HEK293 (cell line): Measurements from ENCODE around the gene DHX8.

Experiments
- EGR2 ChIP-seq: fragments of 450-650 bp; formaldehyde crosslinking; IDR thresholded peaks from 2 replicates; pipeline ENCODE4 v1.5.1; 2016; ENCODE audit warnings: low read depth, missing biosample characterization, missing genetic modification characterization
- KLF16 ChIP-seq: fragments of 450-650 bp; formaldehyde crosslinking; IDR thresholded peaks from 2 replicates; pipeline ENCODE4 v1.5.1; 2017; ENCODE audit warnings: missing biosample characterization, missing genetic modification characterization
- KLF7 ChIP-seq: fragments of 450-650 bp; formaldehyde crosslinking; IDR thresholded peaks from 2 replicates; pipeline ENCODE4 v1.5.1; 2016; ENCODE audit warnings: missing biosample characterization, missing genetic modification characterization, borderline replicate concordance
- SP7 ChIP-seq: fragments of 450-650 bp; formaldehyde crosslinking; IDR thresholded peaks from 2 replicates; pipeline ENCODE4 v1.5.1; 2016; ENCODE audit warnings: missing biosample characterization, missing genetic modification characterization
- ZNF112 ChIP-seq: fragments of 450-650 bp; formaldehyde crosslinking; IDR thresholded peaks from 2 replicates; pipeline ENCODE4 v1.5.0; 2017; ENCODE audit warnings: missing biosample characterization, missing genetic modification characterization
- ZNF140 ChIP-seq: fragments of 450-650 bp; formaldehyde crosslinking; IDR thresholded peaks from 2 replicates; pipeline ENCODE4 v1.5.1; 2016; ENCODE audit warnings: missing biosample characterization, missing genetic modification characterization
- ZNF157 ChIP-seq: fragments of 450-650 bp; formaldehyde crosslinking; IDR thresholded peaks from 2 replicates; pipeline ENCODE4 v1.5.1; 2016; ENCODE audit warnings: missing biosample characterization, missing genetic modification characterization
- ZNF175 ChIP-seq: fragments of 450-650 bp; formaldehyde crosslinking; IDR thresholded peaks from 2 replicates; pipeline ENCODE4 v1.5.1; 2016; ENCODE audit warnings: missing biosample characterization, missing genetic modification characterization
- ZNF2 ChIP-seq: fragments of 450-650 bp; formaldehyde crosslinking; IDR thresholded peaks from 2 replicates; pipeline ENCODE4 v1.5.1; 2016; ENCODE audit warnings: missing biosample characterization, missing genetic modification characterization
- ZNF202 ChIP-seq: fragments of 450-650 bp; formaldehyde crosslinking; IDR thresholded peaks from 2 replicates; pipeline ENCODE4 v1.5.1; 2016; ENCODE audit warnings: missing biosample characterization, missing genetic modification characterization, borderline replicate concordance
- ZNF221 ChIP-seq: fragments of 450-650 bp; formaldehyde crosslinking; IDR thresholded peaks from 2 replicates; pipeline ENCODE4 v1.5.1; 2017; ENCODE audit warnings: missing biosample characterization, missing genetic modification characterization, borderline replicate concordance
- ZNF248 ChIP-seq: fragments of 450-650 bp; formaldehyde crosslinking; IDR thresholded peaks from 2 replicates; pipeline ENCODE4 v1.5.1; 2017; ENCODE audit warnings: missing biosample characterization, missing genetic modification characterization
- ZNF350 ChIP-seq: fragments of 450-650 bp; formaldehyde crosslinking; IDR thresholded peaks from 2 replicates; pipeline ENCODE4 v1.5.0; 2017; ENCODE audit warnings: missing biosample characterization, mild to moderate bottlenecking, missing genetic modification characterization
- ZNF555 ChIP-seq: fragments of 450-650 bp; formaldehyde crosslinking; conservative IDR thresholded peaks from 2 replicates; pipeline ENCODE4 v1.5.1; 2017; ENCODE audit warnings: missing biosample characterization, mild to moderate bottlenecking, missing genetic modification characterization, inconsistent platforms
- ZNF600 ChIP-seq: fragments of 450-650 bp; formaldehyde crosslinking; IDR thresholded peaks from 2 replicates; pipeline ENCODE4 v1.5.1; 2016; ENCODE audit warnings: missing biosample characterization, missing genetic modification characterization
- ZNF629 ChIP-seq: fragments of 450-650 bp; formaldehyde crosslinking; IDR thresholded peaks from 2 replicates; pipeline ENCODE4 v1.5.1; 2017; ENCODE audit warnings: missing biosample characterization, missing genetic modification characterization
- ZNF692 ChIP-seq: fragments of 450-650 bp; formaldehyde crosslinking; IDR thresholded peaks from 2 replicates; pipeline ENCODE4 v1.5.1; 2016; ENCODE audit warnings: missing biosample characterization, missing genetic modification characterization
- ZNF701 ChIP-seq: fragments of 450-650 bp; formaldehyde crosslinking; IDR thresholded peaks from 2 replicates; pipeline ENCODE4 v1.5.1; 2016; ENCODE audit warnings: missing biosample characterization, missing genetic modification characterization
- ZNF707 ChIP-seq: fragments of 450-650 bp; formaldehyde crosslinking; IDR thresholded peaks from 2 replicates; pipeline ENCODE4 v1.5.1; 2016; ENCODE audit warnings: missing biosample characterization, missing genetic modification characterization
- ZNF747 ChIP-seq: fragments of 450-650 bp; formaldehyde crosslinking; IDR thresholded peaks from 2 replicates; pipeline ENCODE4 v1.5.1; 2016; ENCODE audit warnings: missing biosample characterization, missing genetic modification characterization
- ZNF776 ChIP-seq: fragments of 450-650 bp; formaldehyde crosslinking; IDR thresholded peaks from 2 replicates; pipeline ENCODE4 v1.5.0; 2017; ENCODE audit warnings: missing biosample characterization, missing genetic modification characterization, borderline replicate concordance
- ZNF792 ChIP-seq: fragments of 450-650 bp; formaldehyde crosslinking; IDR thresholded peaks from 2 replicates; pipeline ENCODE4 v1.5.1; 2016; ENCODE audit warnings: missing biosample characterization, missing genetic modification characterization
- TF ChIP-seq, protein P1 (sequence below): fragments of 450-650 bp; formaldehyde crosslinking; IDR thresholded peaks from 2 replicates; pipeline ENCODE4 v1.5.1; 2016; ENCODE audit warnings: missing biosample characterization, missing genetic modification characterization
- TF ChIP-seq, protein P2 (sequence below): sonication (generic); formaldehyde crosslinking; IDR thresholded peaks from 2 replicates; pipeline ENCODE4 v1.8.1; 2022; ENCODE audit warnings: mild to moderate bottlenecking, moderate library complexity, missing genetic modification reagents
- TF ChIP-seq, protein P3 (sequence below): fragments of 450-650 bp; formaldehyde crosslinking; IDR thresholded peaks from 2 replicates; pipeline ENCODE4 v1.5.1; 2016; ENCODE audit warnings: missing biosample characterization, missing genetic modification characterization, borderline replicate concordance
- TF ChIP-seq, protein P4 (sequence below): fragments of 450-650 bp; formaldehyde crosslinking; IDR thresholded peaks from 2 replicates; pipeline ENCODE4 v1.5.1; 2016; ENCODE audit warnings: missing biosample characterization, missing genetic modification characterization
- TF ChIP-seq, protein P5 (sequence below): fragments of 450-650 bp; formaldehyde crosslinking; IDR thresholded peaks from 2 replicates; pipeline ENCODE4 v1.5.1; 2016; ENCODE audit warnings: missing biosample characterization, missing genetic modification characterization

The DHX8 gene

DNA sequence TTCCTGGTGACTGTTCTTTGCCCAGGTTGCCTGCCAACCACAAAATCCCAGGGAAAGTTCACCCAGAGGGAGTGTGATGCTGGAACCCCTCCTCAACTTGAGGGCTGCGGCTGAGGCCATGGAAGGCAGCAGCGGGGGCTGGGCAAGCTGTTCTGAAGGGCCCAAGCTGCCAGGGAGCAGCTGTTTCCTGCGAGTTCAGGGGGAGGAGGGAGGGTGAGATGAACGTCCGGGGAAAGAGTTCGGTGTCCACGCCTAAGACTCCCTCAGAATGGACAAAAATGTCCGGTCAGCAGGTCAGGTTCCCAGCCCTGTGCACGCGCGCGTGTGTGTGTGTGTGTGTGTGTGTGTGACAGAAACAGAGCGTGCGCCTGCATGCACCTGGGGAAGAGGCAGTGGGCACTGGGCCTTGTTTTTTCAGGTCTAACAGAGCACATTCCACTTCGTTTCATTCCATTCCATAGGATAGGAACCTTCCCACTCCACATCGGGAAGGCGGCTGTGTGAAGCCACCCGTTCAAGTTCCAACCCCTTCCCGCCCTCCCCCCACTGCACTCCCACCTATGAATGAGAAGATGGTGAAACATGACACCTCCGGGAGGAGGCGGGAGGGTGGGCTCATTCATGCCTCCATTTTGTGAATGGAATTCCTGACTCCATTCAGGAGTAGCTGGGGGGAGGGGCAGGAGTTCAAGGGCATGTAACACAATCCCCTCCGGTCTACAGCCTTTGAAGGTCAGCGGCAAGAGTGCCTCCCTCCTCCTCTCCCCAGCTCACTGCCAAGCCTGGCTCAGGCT is 46.7 kb downstream of the DHX8 start (continued):
- TF ChIP-seq EGR2 (tag by site-specific recombination) (peak; percentile 94), ZNF776 (tag by site-specific recombination) (no peak), KLF16 (tag by site-specific recombination) (peak; percentile 86; the same call in 1 of the 2 replicates), ZNF792 (tag by site-specific recombination) (no peak), ZNF600 (tag by site-specific recombination) (peak; percentile 97), ZNF202 (tag by site-specific recombination) (no peak), ZNF221 (tag by site-specific recombination) (no peak), ZNF175 (no peak), ZNF747 (tag by site-specific recombination) (no peak), ZNF555 (tag by site-specific recombination) (no peak), ZNF692 (peak; percentile 48; the same call in 1 of the 2 replicates), ZNF248 (tag by site-specific recombination) (no peak), ZNF140 (tag by site-specific recombination) (no peak), ZNF157 (tag by site-specific recombination) (no peak), KLF7 (no peak), ZNF701 (tag by site-specific recombination) (no peak), ZNF629 (tag by site-specific recombination) (peak; percentile 82), SP7 (tag by site-specific recombination) (peak; percentile 93), ZNF2 (tag by site-specific recombination) (no peak), ZNF707 (tag by site-specific recombination) (no peak), ZNF112 (tag by site-specific recombination) (no peak), ZNF350 (tag by site-specific recombination) (no peak)
- TF ChIP-seq, protein P1, sequence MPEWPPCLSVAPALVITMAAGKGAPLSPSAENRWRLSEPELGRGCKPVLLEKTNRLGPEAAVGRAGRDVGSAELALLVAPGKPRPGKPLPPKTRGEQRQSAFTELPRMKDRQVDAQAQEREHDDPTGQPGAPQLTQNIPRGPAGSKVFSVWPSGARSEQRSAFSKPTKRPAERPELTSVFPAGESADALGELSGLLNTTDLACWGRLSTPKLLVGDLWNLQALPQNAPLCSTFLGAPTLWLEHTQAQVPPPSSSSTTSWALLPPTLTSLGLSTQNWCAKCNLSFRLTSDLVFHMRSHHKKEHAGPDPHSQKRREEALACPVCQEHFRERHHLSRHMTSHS (tag by site-specific recombination), result no peak
- TF ChIP-seq, protein P2, sequence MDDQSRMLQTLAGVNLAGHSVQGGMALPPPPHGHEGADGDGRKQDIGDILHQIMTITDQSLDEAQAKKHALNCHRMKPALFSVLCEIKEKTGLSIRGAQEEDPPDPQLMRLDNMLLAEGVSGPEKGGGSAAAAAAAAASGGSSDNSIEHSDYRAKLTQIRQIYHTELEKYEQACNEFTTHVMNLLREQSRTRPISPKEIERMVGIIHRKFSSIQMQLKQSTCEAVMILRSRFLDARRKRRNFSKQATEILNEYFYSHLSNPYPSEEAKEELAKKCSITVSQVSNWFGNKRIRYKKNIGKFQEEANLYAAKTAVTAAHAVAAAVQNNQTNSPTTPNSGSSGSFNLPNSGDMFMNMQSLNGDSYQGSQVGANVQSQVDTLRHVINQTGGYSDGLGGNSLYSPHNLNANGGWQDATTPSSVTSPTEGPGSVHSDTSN, result no peak
- TF ChIP-seq, protein P3, sequence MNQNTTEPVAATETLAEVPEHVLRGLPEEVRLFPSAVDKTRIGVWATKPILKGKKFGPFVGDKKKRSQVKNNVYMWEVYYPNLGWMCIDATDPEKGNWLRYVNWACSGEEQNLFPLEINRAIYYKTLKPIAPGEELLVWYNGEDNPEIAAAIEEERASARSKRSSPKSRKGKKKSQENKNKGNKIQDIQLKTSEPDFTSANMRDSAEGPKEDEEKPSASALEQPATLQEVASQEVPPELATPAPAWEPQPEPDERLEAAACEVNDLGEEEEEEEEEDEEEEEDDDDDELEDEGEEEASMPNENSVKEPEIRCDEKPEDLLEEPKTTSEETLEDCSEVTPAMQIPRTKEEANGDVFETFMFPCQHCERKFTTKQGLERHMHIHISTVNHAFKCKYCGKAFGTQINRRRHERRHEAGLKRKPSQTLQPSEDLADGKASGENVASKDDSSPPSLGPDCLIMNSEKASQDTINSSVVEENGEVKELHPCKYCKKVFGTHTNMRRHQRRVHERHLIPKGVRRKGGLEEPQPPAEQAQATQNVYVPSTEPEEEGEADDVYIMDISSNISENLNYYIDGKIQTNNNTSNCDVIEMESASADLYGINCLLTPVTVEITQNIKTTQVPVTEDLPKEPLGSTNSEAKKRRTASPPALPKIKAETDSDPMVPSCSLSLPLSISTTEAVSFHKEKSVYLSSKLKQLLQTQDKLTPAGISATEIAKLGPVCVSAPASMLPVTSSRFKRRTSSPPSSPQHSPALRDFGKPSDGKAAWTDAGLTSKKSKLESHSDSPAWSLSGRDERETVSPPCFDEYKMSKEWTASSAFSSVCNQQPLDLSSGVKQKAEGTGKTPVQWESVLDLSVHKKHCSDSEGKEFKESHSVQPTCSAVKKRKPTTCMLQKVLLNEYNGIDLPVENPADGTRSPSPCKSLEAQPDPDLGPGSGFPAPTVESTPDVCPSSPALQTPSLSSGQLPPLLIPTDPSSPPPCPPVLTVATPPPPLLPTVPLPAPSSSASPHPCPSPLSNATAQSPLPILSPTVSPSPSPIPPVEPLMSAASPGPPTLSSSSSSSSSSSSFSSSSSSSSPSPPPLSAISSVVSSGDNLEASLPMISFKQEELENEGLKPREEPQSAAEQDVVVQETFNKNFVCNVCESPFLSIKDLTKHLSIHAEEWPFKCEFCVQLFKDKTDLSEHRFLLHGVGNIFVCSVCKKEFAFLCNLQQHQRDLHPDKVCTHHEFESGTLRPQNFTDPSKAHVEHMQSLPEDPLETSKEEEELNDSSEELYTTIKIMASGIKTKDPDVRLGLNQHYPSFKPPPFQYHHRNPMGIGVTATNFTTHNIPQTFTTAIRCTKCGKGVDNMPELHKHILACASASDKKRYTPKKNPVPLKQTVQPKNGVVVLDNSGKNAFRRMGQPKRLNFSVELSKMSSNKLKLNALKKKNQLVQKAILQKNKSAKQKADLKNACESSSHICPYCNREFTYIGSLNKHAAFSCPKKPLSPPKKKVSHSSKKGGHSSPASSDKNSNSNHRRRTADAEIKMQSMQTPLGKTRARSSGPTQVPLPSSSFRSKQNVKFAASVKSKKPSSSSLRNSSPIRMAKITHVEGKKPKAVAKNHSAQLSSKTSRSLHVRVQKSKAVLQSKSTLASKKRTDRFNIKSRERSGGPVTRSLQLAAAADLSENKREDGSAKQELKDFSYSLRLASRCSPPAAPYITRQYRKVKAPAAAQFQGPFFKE (tag by site-specific recombination), result no peak
- TF ChIP-seq, protein P4, sequence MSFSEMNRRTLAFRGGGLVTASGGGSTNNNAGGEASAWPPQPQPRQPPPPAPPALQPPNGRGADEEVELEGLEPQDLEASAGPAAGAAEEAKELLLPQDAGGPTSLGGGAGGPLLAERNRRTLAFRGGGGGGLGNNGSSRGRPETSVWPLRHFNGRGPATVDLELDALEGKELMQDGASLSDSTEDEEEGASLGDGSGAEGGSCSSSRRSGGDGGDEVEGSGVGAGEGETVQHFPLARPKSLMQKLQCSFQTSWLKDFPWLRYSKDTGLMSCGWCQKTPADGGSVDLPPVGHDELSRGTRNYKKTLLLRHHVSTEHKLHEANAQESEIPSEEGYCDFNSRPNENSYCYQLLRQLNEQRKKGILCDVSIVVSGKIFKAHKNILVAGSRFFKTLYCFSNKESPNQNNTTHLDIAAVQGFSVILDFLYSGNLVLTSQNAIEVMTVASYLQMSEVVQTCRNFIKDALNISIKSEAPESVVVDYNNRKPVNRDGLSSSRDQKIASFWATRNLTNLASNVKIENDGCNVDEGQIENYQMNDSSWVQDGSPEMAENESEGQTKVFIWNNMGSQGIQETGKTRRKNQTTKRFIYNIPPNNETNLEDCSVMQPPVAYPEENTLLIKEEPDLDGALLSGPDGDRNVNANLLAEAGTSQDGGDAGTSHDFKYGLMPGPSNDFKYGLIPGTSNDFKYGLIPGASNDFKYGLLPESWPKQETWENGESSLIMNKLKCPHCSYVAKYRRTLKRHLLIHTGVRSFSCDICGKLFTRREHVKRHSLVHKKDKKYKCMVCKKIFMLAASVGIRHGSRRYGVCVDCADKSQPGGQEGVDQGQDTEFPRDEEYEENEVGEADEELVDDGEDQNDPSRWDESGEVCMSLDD, result no peak
- TF ChIP-seq, protein P5, sequence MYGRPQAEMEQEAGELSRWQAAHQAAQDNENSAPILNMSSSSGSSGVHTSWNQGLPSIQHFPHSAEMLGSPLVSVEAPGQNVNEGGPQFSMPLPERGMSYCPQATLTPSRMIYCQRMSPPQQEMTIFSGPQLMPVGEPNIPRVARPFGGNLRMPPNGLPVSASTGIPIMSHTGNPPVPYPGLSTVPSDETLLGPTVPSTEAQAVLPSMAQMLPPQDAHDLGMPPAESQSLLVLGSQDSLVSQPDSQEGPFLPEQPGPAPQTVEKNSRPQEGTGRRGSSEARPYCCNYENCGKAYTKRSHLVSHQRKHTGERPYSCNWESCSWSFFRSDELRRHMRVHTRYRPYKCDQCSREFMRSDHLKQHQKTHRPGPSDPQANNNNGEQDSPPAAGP (tag by site-specific recombination), result peak; percentile 92
